GM06990 (cell line): Measurements from ENCODE around the gene GPC4.

Experiments used
- DNase-seq: peaks from one replicate; pipeline ENCODE4 v3.0.0-alpha.2; 2011; ENCODE audit not compliant: insufficient read length; ENCODE audit errors: extremely low read depth
- H3K27me3 ChIP-seq: replicated peaks from 2 replicates; pipeline ENCODE4 v1.6.0; 2011; ENCODE audit warnings: low read length; ENCODE audit not compliant: control insufficient read depth, insufficient read depth
- H3K36me3 ChIP-seq: 2 replicates; pipeline ENCODE4 v1.5.1; 2011; ENCODE audit warnings: low read length; ENCODE audit not compliant: control insufficient read depth, insufficient read depth
- H3K4me3 ChIP-seq: replicated peaks from 2 replicates; pipeline ENCODE4 v1.5.1; 2011; ENCODE audit warnings: low read depth, mild to moderate bottlenecking, control low read depth, low read length
- TF ChIP-seq, protein P1 (sequence below): IDR thresholded peaks from 2 replicates; pipeline ENCODE4 v1.5.1; 2011; ENCODE audit warnings: low read length, control low read depth, mild to moderate bottlenecking, inconsistent platforms; ENCODE audit not compliant: insufficient read depth, poor library complexity, severe bottlenecking

Gene GPC4

GRCh38 chrX:133405498-133406185, 9.6 kb downstream of the GPC4 start:
- no peak for DNase-seq
- no peaks in the 10 kb centered on the region for H3K27me3 ChIP-seq
- TF ChIP-seq, protein P1, sequence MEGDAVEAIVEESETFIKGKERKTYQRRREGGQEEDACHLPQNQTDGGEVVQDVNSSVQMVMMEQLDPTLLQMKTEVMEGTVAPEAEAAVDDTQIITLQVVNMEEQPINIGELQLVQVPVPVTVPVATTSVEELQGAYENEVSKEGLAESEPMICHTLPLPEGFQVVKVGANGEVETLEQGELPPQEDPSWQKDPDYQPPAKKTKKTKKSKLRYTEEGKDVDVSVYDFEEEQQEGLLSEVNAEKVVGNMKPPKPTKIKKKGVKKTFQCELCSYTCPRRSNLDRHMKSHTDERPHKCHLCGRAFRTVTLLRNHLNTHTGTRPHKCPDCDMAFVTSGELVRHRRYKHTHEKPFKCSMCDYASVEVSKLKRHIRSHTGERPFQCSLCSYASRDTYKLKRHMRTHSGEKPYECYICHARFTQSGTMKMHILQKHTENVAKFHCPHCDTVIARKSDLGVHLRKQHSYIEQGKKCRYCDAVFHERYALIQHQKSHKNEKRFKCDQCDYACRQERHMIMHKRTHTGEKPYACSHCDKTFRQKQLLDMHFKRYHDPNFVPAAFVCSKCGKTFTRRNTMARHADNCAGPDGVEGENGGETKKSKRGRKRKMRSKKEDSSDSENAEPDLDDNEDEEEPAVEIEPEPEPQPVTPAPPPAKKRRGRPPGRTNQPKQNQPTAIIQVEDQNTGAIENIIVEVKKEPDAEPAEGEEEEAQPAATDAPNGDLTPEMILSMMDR = no peak

DNA sequence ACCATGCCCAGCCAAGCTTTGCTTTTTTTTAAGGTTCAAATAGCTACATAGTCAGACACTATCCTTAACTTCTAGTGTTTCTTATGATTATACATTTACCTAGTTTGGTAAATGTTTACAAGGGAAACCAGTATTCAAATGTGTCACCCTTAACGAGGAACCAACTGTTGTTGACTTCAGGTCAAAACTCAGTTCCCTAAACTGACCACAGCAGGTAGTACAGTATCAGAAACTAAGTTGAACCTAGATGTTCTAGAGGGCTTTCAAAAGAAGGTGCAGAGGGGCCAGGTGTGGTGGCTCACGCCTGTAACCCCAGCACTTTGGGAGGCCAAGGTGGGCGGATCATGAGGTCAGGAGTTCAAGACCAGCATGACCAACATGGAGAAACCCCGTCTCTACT, 11.3 kb downstream of the GPC4 start:
- TF ChIP-seq, protein P1 = no peak
- Histone ChIP-seq H3K27me3 (no peaks in the 10 kb centered on the region), H3K4me3 (no peak overlapping the region), H3K36me3 (no peaks in the 10 kb centered on the region)
- no peak for DNase-seq

More at GRCh38 chrX:133405498-133406185, 9.6 kb downstream of the GPC4 start:
- Histone ChIP-seq H3K36me3 (no peaks in the 10 kb centered on the region), H3K4me3 (no peak overlapping the region)

DNA sequence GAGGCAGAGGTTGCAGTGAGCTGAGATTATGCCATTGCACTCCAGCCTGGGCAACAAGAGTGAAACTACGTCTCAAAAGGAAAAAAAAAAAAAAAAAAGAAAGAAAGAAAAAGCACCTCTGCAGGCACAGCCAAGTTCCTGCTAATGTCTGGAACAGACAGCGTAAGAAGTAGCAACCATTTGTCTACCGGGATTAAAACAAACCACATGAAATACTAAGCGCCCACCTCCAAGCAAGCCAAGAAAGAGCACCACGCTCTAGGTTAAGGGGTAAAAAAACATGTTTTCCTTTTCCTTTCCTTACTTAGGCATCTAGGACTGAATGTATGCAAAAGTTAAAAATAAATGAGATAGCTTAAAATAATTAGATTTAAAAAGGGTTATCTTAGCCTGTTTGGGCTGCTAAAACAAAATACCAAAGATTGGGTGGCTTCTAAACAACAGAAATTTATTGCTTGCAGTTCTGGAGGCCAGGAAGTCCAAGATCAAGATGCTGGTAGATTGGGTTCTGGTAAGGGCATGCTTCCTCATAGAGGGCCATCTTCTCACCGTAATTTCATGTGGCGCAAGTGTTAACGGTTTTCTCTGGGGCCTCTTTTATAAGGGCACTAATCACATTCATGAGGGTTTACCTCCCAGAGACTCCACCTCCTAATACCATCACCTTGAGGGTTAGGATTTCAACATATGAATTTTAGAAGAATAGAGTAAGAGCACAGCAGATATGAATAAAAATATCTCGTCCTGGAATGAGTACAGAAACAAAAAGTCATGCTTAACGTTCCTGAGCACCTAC, 12.3 kb downstream of the GPC4 start:
- Histone ChIP-seq H3K36me3 (no peaks in the 10 kb centered on the region), H3K27me3 (no peaks in the 10 kb centered on the region), H3K4me3 (no peak overlapping the region)
- TF ChIP-seq, protein P1 = no peak
- no peak for DNase-seq

- no peaks in the 10 kb centered on the region for H3K27me3 ChIP-seq
- no peaks in the 10 kb centered on the region for H3K36me3 ChIP-seq
- DNase-seq = no peak
- no peak overlapping the region for H3K4me3 ChIP-seq
- TF ChIP-seq, protein P1 = no peak
Measured at GRCh38 chrX:133402042-133402453, 13.2 kb downstream of the GPC4 start.

GRCh38 chrX:133401536-133401935, 13.8 kb downstream of the GPC4 start:
- no peak overlapping the region for H3K4me3 ChIP-seq
- H3K36me3 ChIP-seq = no peaks in the 10 kb centered on the region
- no peak for DNase-seq
- no peaks in the 10 kb centered on the region for H3K27me3 ChIP-seq
- TF ChIP-seq, protein P1 = no peak
